Activated CD8-positive, alpha-beta memory T cell treated with anti-CD3 and anti-CD28 coated beads, Interleukin-2, amount 50 U/mL, for 1 hour (primary cell): ENCODE data around the gene MYO18A.

ENCODE experiments used
- DNase-seq: peaks from one replicate; pipeline ENCODE4 v3.0.0-alpha.2; 2020; ENCODE audit errors: extremely low read depth

MYO18A gene

DNA sequence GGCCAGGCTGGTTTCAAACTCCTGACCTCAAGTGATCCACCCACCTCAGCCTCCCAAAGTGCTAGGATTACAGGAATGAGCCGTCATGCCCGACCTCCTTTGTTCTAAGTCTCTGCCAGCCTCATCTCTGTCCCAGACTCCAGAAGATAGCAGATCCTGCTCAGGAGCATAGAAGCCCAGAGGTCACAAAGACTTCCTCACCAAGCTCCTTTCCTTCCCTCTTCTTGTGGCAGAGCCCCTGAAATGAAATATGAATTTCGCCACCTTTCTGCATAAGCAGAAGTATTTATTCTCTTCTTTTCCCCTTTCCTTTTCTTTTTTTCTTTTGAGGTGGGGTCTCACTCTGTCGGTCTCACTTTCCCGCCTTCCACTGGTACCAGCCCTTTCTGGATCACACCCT is 148.7 kb downstream of the MYO18A start:
- no peak for DNase-seq

DNA sequence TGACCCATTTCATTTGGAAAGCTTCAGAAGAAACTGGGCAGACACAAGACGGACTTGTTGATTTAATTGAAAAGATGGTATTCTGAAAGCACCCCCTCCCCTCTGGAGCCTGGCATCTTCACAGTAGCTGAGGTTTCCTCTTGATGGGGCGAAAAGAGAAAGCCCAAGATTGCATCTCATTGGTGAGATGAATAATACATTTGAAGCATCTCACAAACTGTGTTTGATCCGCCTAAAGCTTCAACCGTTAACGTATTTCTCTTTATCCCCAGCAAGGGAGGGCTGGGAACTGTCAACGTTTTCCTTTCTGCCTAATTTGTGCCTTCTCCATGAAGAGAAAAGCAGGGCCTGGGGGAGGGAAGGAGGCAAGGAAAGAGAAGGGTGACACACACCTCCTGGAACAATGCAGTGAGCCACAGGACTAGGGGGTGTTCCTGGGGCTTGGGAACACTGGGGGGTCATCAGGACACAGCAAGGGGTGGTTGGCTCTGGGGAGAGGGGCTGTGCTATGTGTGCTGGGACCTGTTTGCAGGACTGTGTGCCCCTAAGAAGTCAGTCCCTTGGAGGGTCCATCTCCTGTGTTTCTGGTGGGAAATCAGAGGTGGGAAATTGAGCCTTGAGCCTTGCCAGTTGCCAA is 155.8 kb downstream of the MYO18A start:
- DNase-seq: no peak

DNA sequence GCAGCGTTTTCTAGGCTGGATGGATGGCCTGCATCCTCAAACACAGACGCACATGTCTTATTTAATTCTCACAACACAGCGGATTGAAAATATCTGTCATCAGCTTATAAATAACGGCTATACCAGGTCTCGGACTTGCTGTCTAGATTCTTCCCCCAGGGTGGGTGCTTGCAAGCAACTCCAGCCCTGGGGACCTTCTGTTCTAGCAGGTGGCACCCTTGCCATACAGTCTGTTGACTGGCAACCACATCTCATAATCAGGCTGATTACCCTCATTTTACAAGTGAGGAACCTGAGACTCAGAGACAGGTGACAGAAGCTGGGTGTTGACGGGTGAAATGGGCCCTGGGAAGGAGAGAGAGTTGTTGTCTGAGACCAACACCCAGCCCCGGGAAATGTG is 158.1 kb downstream of the MYO18A start:
- DNase-seq: no peak

DNA sequence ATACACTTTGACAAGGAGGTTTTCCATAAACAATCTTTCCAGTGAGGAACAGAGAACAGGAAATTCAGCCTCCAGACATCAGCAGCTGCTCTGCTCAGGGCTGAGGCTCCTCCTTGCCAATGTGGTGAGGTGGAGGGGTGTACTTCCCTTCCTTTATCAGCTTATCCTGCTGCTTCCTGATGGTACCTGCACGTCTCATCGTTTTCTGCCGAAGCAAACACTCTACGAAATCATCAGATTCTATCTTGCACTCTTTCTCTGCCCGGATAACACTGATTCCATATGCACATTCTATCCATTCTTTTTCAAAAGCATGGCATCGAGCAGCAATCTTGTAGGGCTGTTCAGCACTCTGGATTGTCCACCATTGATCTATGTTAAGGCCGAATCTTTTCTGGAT is 159.0 kb downstream of the MYO18A start:
- no peak for DNase-seq
